Esophagus squamous epithelium (tissue), 5 donors: ENCODE measurements around the gene LPAR3. TPM values are rescaled to one million over a fixed set of nuclear protein-coding genes. Genes with fewer than 3 reads are reported as not detected.

Experiments
- DNase-seq: peaks from one replicate; lab custom pipeline; 2025; lab: John Stamatoyannopoulos, UW
- H3K27ac ChIP-seq, 4 donors: fragments of 200-600 bp; sonication (generic); one replicate each; pipeline ENCODE4 v1.5.1; 2016 to 2019; ENCODE audit warnings: mild to moderate bottlenecking in 1 of 4
- H3K27me3 ChIP-seq, 4 donors: fragments of 200-600 bp; sonication (generic); 1 replicate in 3 of 4; 2 replicates in 1 of 4; pipeline versions ENCODE4 v1.5.1 to v1.6.0; 2017 to 2021; ENCODE audit warnings: antibody characterized with exemption in 1 of 4
- H3K36me3 ChIP-seq, 3 donors: fragments of 200-600 bp; sonication (generic); one replicate each; pipeline ENCODE4 v1.5.1; 2016 to 2019
- H3K4me1 ChIP-seq, 3 donors: fragments of 200-600 bp; sonication (generic); one replicate each; pipeline ENCODE4 v1.5.1; 2017 to 2019
- H3K4me3 ChIP-seq, 4 donors: fragments of 200-600 bp; sonication (generic); 1 replicate in 3 of 4; 2 replicates in 1 of 4; pipeline ENCODE4 v1.5.1; 2016 to 2019; ENCODE audit warnings: mild to moderate bottlenecking in 2 of 4, moderate library complexity in 1 of 4
- H3K9me3 ChIP-seq, 3 donors: fragments of 200-600 bp; sonication (generic); one replicate each; pipeline ENCODE4 v1.5.1; 2016 to 2019
- CTCF ChIP-seq, 6 experiments: fragments of 450-650 bp in 4 of 6; fragments of 200-600 bp in 2 of 6; sonication (generic) in 2 of 6; IDR thresholded peaks; one replicate each; pipeline ENCODE4 v1.5.1; 2016 to 2019; ENCODE audit warnings: antibody characterized with exemption in 6 of 6, mild to moderate bottlenecking in 4 of 6, moderate library complexity in 4 of 6
- POLR2A ChIP-seq, 4 donors: fragments of 450-650 bp; IDR thresholded peaks; one replicate each; pipeline ENCODE4 v1.6.1; 2017; ENCODE audit warnings: antibody characterized with exemption in 4 of 4, mild to moderate bottlenecking in 4 of 4, moderate library complexity in 3 of 4
- WGBS, 2 donors: methylation state at CpG; one replicate each; pipeline ENCODE4 v1.1.5; 2018; 5-methylcytosine and 5-hydroxymethylcytosine counted together
- intact Hi-C: fragments of 100-400 bp; cut with DNase I; formaldehyde crosslinking; loops from one replicate; pipeline ENCODE4 v1.15.0; 2022
- total RNA-seq, 4 donors: library from RNA; depleted of rRNA; stranded (reverse); fragments of >200 nt; gene quantifications; one replicate each; pipeline ENCODE4 v1.1.0, GENCODE V29; 2016
- donor health status: DM: yes; HTN: yes; CAD: no.

Gene LPAR3
- total RNA-seq, 4 donors from 2014 or later: 14.9 to 27.1 (median 19.5) TPM

DNA sequence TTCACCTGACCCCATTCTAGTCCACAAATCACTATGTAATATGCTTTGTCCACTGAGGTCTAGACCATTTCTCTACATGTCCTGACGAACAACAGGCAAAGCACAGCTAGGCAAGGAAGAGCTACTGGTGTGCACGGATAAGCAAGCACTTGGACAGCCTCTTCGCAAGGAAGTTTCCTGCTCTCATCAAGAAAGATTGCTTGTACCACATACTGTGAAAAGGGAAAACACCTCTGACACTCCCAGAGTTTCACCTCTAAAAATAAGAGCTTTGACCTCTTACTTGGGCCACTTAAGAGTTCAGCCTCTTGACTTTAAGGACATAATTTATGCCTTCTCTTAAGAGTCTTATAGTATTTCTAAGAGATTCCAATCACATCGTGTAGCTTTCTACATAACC lies 36.0 kb upstream of the LPAR3 start:
- Histone ChIP-seq H3K36me3 (no peaks in the 10 kb centered on the region), H3K4me3 (no peak overlapping the region), H3K27ac (no peak overlapping the region), H3K4me1 (peaks cover 0 to 6% (median 0%) of the 10 kb centered on the region in 3 donors), H3K27me3 (no peaks in the 10 kb centered on the region), H3K9me3 (no peaks in the 10 kb centered on the region)
- intact Hi-C loops: no loop called here
- DNase-seq: no peak
- WGBS, 2 donors: 64 to 81% methylated on average over 4 of the region's 4 CpGs
- TF ChIP-seq POLR2A (IDR thresholded peaks at IDR 0.05) (no peak), CTCF (IDR thresholded peaks at IDR 0.05) (no peak)

- no peaks in the 10 kb centered on the region for H3K27me3 ChIP-seq
- no peak for TF ChIP-seq CTCF (IDR thresholded peaks at IDR 0.05)
- TF ChIP-seq POLR2A (IDR thresholded peaks at IDR 0.05): no peak
- H3K9me3 ChIP-seq: no peaks in the 10 kb centered on the region
- WGBS, 2 donors: 37 to 57% methylated on average over 3 of the region's 3 CpGs
- peaks cover 0 to 20% (median 0%) of the 10 kb centered on the region in 3 donors for H3K4me1 ChIP-seq
- no peak overlapping the region for H3K27ac ChIP-seq
- no peak for DNase-seq
- H3K4me3 ChIP-seq: no peak overlapping the region
- no peaks in the 10 kb centered on the region for H3K36me3 ChIP-seq
- intact Hi-C loops: no loop called here
Observed at GRCh38 chr1:84923317-84923716, 30.3 kb upstream of the LPAR3 start.

DNA sequence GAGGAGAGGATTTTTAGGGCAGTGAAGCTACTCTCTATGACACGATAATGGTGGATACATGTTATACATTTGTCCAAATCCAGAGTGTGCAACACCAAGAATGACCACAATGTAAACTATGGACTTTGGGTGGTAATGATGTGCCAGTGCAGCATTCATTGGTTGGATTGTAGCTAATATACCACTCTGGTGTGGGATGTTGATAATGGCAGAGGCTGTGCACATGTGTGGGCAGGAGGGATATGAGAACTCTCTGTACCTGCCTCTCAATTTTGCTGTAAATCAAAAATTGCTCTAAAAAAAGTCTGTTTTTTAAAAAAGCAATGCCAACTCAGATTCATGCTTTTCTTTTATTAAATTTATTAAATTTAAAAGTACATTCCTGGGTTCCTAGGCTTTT lies 27.2 kb upstream of the LPAR3 start:
- Histone ChIP-seq H3K4me1 (peaks cover 0 to 20% (median 0%) of the 10 kb centered on the region in 3 donors), H3K27me3 (no peaks in the 10 kb centered on the region), H3K9me3 (no peaks in the 10 kb centered on the region), H3K27ac (no peak overlapping the region), H3K36me3 (no peaks in the 10 kb centered on the region), H3K4me3 (no peak overlapping the region)
- intact Hi-C loops: no loop called here
- DNase-seq: no peak
- 88 to 100% methylated on average over 1 of the region's 1 CpG for WGBS, 2 donors
- no peak for TF ChIP-seq CTCF (IDR thresholded peaks at IDR 0.05)
- TF ChIP-seq POLR2A (IDR thresholded peaks at IDR 0.05): no peak

DNA sequence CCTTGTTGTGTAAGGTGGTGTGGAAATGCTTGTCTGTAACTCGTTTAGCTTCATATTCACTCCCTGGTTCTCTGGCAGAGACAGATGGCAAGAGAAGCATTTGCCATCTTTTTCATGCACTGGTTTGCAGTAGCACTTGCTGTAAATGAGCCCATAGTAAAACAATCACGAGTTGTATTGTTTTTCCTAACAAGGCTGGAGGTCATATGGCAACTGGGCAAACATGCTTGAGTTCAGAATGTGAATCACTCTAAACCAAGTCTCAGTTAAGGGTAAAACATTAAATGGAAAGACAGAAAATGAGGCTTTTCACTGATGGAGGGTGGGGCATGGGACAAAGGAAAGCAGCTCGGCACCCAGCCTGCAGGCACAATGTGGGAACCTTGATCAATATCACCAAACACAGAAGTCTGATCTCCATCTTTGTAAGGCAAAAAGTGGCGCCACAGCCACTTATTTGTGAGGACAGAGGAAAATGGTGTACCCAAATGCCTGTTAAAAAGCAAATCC lies 26.5 kb upstream of the LPAR3 start:
- H3K27ac ChIP-seq: no peak overlapping the region
- no peaks in the 10 kb centered on the region for H3K27me3 ChIP-seq
- TF ChIP-seq POLR2A (IDR thresholded peaks at IDR 0.05) (no peak), CTCF (IDR thresholded peaks at IDR 0.05) (no peak)
- WGBS, 2 donors: 53 to 64% methylated on average over 4 of the region's 4 CpGs
- no peak for DNase-seq
- H3K36me3 ChIP-seq: no peaks in the 10 kb centered on the region
- H3K9me3 ChIP-seq: no peaks in the 10 kb centered on the region
- peaks cover 0 to 19% (median 0%) of the 10 kb centered on the region in 3 donors for H3K4me1 ChIP-seq
- no peak overlapping the region for H3K4me3 ChIP-seq
- intact Hi-C loops: no loop called here

DNA sequence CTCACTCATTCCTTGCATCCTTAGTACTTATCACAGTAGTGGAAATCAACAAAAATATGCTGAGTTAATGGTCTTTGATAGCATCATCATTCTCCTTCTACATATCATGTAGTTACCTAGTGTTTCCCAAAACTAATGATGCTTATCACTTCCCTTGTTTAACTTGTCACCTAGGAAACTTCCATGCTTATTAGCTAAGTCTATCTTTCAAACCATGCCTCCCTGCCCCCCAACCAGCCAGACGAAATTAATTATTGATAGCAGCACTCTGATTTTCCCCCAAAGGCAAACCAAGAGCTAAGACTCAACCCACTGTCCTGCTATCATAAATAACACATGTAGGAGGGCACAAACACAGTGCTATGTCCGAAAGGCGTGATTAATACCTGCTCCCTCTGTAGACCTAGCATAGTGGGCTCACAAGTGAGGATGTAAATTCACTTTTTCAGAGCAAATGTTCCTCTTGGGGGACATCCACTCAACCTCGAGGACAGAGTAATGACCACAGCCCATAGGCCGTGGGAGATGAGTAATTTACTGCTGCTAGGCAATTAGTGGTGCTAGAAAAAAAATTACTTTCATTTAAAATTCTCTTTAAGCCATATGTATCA lies 25.8 kb upstream of the LPAR3 start:
- no peaks in the 10 kb centered on the region for H3K36me3 ChIP-seq
- H3K9me3 ChIP-seq: no peaks in the 10 kb centered on the region
- no peak overlapping the region for H3K4me3 ChIP-seq
- peaks cover 0 to 12% (median 0%) of the 10 kb centered on the region in 3 donors for H3K4me1 ChIP-seq
- H3K27ac ChIP-seq: no peak overlapping the region
- no peak for TF ChIP-seq CTCF (IDR thresholded peaks at IDR 0.05)
- TF ChIP-seq POLR2A (IDR thresholded peaks at IDR 0.05): no peak
- intact Hi-C loops: no loop called here
- 79% methylated on average over 5 of the region's 5 CpGs for whole genome bisulfite sequencing, 2 donors
- no peak for DNase-seq
- H3K27me3 ChIP-seq: no peaks in the 10 kb centered on the region
